IPS-20b (cell line): ENCODE results near the gene P2RX6.

ENCODE experiments used
- H3K27ac ChIP-seq: one replicate; pipeline ENCODE4 v1.5.1; 2013; ENCODE audit warnings: low read length
- H3K27me3 ChIP-seq: 2 replicates; pipeline ENCODE4 v1.6.1; 2013; ENCODE audit warnings: mild to moderate bottlenecking, low read length, inconsistent platforms; ENCODE audit not compliant: insufficient read depth
- H3K36me3 ChIP-seq: 2 replicates; pipeline ENCODE4 v1.6.1; 2013; ENCODE audit warnings: low read depth, mild to moderate bottlenecking, inconsistent platforms, low read length, moderate library complexity; ENCODE audit not compliant: insufficient read depth
- H3K4me1 ChIP-seq: 2 replicates; pipeline ENCODE4 v1.6.1; 2013; ENCODE audit warnings: mild to moderate bottlenecking, control low read depth, inconsistent platforms, low read length, moderate library complexity; ENCODE audit not compliant: insufficient read depth
- H3K4me3 ChIP-seq: 2 replicates; pipeline ENCODE4 v1.5.1; 2013; ENCODE audit warnings: mild to moderate bottlenecking, low read length, inconsistent platforms
- H3K9ac ChIP-seq: 2 replicates; pipeline ENCODE4 v1.6.1; 2013; ENCODE audit warnings: low read depth, mild to moderate bottlenecking, inconsistent platforms, low read length, moderate library complexity
- H3K9me3 ChIP-seq: 2 replicates; pipeline ENCODE4 v1.6.1; 2013; ENCODE audit warnings: mild to moderate bottlenecking, low read depth, low read length, inconsistent platforms; ENCODE audit not compliant: insufficient read depth

Gene P2RX6

DNA sequence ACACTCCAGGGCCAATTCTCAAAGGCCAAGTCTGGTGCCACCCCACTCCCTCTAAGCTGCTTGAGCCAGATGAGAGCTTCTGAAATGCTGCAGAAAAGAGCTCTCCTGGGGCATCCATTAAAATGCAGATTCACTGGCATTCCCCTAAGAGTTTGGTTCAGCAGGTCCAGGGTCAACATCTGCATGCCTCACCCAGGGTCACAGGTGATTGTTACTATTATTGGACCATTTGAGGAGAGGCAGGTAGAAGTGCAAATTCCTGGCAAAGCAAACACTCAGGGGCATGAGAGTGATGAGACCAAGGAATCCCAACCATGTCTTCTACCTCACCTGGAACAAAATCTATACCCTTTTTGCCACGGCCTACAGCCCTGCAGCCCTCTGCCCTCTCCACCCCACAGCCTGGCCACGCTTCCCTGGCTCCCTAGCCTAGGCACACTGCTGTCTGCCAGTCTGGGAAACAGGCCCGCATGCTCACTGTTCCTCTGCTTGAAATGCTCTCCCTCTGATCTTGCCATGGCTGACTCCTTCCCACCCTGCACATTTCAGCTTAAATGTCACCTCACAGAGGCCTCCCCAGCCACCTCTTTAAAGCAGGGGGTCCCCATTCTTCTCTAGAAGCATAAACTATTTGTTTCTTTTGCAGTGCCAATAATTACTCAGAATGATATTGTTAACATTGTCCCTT is 4.4 kb upstream of the P2RX6 start:
- H3K4me3 ChIP-seq = peak overlapping the region; percentile 38; the same call in 1 of the 2 replicates
- H3K27ac ChIP-seq = no peak overlapping the region
- H3K9ac ChIP-seq = no peak overlapping the region; the same call in 1 of the 2 replicates

DNA sequence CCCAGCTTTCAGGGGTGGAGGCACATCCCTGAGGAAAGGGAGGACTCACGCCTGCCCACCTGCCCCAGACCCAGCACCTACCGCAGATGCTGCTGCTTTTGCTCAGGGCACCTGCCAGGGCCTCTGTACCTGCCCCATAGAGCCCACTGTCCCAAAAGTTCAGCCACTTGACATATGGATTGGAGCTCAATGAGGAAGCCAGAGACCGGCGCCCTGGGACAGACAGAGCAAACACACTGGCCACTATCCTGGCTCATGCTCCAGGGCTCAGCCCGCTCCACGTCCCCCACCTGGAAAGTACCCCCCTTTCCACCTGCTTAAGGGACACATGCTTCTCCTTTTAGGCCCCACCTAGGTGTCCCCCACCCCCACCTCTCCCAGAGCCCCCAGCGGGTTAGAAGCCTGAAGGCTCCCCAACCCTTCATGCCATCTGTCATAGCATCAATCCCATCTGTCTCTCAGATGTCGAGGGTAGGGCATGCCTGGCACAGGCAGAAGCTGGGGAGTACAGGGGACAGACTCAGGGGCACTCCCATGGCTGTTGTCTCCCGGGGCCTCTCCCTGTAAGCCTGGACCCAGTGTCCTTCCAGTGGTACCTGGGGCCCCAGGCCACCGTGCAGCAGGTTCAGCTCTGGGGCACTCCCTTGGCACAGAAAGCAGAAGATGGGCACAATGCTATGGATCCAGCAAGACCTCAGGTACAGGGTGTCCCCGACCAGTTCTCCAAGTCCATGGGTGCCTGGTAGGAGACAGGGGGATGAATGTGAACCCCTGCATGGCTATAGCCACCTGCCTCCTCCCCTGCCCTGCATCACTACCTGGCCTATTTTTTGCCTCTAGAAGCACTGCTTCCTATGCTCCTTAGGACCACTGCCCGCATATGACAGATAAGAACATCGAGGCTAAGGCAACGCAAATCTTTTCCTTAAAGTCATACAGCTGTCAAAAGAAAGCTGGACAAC is 2.2 kb upstream of the P2RX6 start:
- Histone ChIP-seq H3K4me1 (peaks cover 21% of the 10 kb centered on the region), H3K27ac (no peak overlapping the region), H3K9ac (no peak overlapping the region), H3K36me3 (0 out of 2 replicates have a peak, but pooled peaks cover 3% of the 10 kb centered on the region), H3K4me3 (peak overlapping the region; percentile 79; the same call in 1 of the 2 replicates), H3K9me3 (no peaks in the 10 kb centered on the region), H3K27me3 (peaks cover 15% of the 10 kb centered on the region; the same call in 1 of the 2 replicates)

More for the DNA sequence above, 4.4 kb upstream of the P2RX6 start:
- Histone ChIP-seq H3K4me1 (peaks cover 21% of the 10 kb centered on the region), H3K27me3 (peaks cover 15% of the 10 kb centered on the region; the same call in 1 of the 2 replicates), H3K36me3 (0 out of 2 replicates have a peak, but pooled peaks cover 3% of the 10 kb centered on the region), H3K9me3 (no peaks in the 10 kb centered on the region)

DNA sequence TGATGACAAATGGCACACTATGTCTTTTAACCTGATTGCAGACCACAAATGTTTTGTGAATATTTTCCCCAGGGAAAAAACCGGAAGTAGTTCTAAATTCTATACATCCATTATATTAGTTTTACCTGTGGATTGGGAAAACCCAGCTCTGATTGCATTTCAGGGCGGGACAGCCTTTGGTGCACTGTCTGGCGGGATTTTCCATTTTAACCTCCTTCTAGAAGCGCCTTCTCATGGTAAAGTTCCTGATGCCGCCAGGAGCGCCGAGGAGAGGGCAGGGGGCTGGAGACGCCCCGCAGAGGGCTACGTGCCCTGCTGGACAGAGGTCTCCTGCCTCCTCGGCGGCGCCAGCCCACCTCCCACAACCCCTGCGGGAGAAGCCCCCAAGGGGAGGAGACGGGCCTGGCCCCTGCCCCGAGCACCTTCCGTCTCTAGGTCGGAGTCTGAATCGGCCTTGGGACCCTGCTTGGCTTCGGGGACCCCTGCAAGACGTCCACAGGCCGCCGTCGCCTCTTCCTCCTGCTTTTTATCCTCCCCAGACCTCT is 1.2 kb upstream of the P2RX6 start:
- H3K4me1 ChIP-seq = peaks cover 21% of the 10 kb centered on the region
- peak overlapping the region; percentile 79 for H3K4me3 ChIP-seq
- H3K27ac ChIP-seq = no peak overlapping the region
- peaks cover 15% of the 10 kb centered on the region; the same call in 1 of the 2 replicates for H3K27me3 ChIP-seq
- peak overlapping the region; percentile 69; the same call in 1 of the 2 replicates for H3K9ac ChIP-seq
- H3K36me3 ChIP-seq = no peaks in the 10 kb centered on the region
- no peaks in the 10 kb centered on the region for H3K9me3 ChIP-seq

DNA sequence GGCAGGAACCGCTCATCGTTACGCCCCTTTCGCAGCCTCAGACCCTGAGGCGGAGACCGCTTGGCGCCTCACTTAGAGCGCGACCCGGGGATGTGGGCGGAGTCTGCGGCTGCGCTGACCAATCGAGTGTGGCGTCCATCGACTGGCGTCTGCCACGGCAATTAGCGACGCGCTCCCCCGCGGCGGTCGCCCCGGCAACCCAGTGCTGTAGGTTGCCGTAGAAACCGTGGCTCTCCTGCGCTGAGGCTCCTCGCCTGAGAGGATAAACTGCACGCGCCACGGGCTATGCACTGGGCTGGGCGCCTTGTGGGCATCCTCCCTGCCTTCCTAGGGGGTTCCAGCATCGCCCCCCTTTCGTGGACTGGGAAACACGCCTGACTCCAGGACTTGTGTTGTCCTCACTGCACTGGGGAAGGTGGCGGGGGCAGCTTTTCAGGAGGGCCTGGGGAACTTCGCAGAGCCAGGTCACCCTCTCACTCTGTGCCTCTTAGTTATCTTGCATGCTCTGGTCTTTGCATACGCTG is 701 bp upstream of the P2RX6 start:
- no peak overlapping the region for H3K27ac ChIP-seq
- H3K27me3 ChIP-seq = peaks cover 15% of the 10 kb centered on the region; the same call in 1 of the 2 replicates
- H3K36me3 ChIP-seq = no peaks in the 10 kb centered on the region
- H3K4me1 ChIP-seq = peaks cover 21% of the 10 kb centered on the region
- no peaks in the 10 kb centered on the region for H3K9me3 ChIP-seq
- peak overlapping the region; percentile 69; the same call in 1 of the 2 replicates for H3K9ac ChIP-seq
- H3K4me3 ChIP-seq = peak overlapping the region; percentile 79

DNA sequence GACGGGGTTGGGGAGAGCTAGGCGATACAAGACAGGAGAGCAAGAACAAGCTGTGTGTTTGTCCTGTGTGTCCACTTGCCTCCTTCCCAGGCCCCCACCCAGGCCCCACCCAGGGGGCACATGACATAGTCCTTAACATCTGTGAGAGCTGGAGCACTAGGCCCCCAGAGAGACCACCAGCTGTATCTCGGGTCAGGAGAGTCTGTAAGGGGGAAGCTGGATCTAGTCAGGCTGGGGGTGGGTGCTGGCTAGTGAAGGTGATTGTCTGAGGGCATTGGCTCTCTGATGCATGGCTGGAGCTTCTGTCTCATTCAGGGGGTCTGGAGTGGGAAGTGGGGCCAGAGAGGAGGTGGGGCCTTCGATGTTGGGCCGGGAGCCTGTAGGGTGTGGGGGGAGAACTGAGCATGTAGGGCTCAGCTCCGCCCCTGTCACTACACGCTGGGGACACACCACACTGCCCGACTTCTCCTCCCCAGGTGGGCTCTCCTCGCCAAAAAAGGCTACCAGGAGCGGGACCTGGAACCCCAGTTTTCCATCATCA is 571 bp downstream of the P2RX6 start:
- Histone ChIP-seq H3K4me1 (peaks cover 14% of the 10 kb centered on the region; the same call in 1 of the 2 replicates), H3K36me3 (no peaks in the 10 kb centered on the region), H3K27ac (no peak overlapping the region), H3K9ac (no peak overlapping the region), H3K4me3 (no peak overlapping the region), H3K9me3 (no peaks in the 10 kb centered on the region), H3K27me3 (peaks cover 15% of the 10 kb centered on the region; the same call in 1 of the 2 replicates)

DNA sequence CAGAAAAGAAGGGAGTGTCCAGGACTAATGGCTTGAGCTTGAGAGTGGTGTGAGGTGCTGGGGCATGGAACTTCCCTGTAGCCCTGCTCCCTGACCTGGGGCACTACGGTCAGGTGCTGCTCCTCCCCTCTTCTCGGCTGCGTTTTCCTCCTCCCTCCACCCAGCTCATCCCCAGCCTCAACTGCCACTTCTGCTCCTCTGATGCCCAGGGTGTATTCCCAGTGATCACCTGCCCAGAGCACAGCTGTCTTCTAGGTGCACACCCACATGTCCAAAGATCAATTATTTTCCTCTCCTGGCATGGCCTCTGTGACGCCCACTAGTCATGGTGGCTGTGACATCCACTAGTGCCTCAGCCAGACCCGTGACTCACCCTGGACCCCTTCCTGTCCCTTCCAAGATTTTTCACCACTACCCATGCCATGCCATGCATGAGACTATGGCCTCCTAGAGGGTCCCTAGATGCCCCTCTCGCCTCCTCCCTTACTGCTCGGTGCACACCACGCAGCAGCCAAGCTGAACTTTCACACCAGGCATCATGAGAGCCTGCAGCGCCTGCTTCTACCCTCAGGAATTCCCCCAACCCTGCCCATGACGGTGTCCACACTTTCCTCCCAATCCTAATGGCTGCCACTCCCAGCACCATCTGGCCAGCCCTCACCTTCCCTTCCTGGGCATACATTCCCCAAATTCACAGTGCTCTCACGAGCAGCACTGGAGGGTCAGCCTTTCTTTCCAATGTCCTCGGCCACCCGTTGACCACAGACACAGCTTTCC is 1.9 kb downstream of the P2RX6 start:
- no peaks in the 10 kb centered on the region for H3K36me3 ChIP-seq
- no peak overlapping the region for H3K4me3 ChIP-seq
- H3K9me3 ChIP-seq = no peaks in the 10 kb centered on the region
- H3K27ac ChIP-seq = no peak overlapping the region
- H3K9ac ChIP-seq = no peak overlapping the region
- H3K4me1 ChIP-seq = peaks cover 14% of the 10 kb centered on the region; the same call in 1 of the 2 replicates
- H3K27me3 ChIP-seq = peaks cover 15% of the 10 kb centered on the region; the same call in 1 of the 2 replicates

DNA sequence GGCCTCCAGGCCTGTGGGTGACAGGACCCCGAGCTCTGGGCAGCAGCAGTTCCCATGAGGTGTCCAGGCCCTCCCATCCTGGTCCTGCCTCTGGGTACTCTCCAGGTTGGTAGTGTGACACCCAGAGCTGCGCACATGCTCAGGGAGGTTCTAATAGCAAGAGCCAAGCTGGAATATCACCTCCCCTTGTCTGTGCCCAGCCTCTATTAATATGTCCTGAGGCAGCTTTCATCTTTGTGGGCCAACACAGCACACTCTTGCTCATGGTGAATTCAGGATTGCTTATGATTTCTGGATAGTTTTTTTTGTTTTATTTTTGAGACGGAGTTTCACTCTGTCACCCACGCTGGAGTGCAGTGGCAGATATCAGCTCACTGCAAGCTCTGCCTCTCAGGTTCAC is 3.3 kb downstream of the P2RX6 start:
- Histone ChIP-seq H3K4me1 (peaks cover 12% of the 10 kb centered on the region; the same call in 1 of the 2 replicates), H3K36me3 (no peaks in the 10 kb centered on the region), H3K9me3 (no peaks in the 10 kb centered on the region), H3K4me3 (no peak overlapping the region), H3K27ac (no peak overlapping the region), H3K27me3 (peaks cover 10% of the 10 kb centered on the region; the same call in 1 of the 2 replicates), H3K9ac (no peak overlapping the region)

DNA sequence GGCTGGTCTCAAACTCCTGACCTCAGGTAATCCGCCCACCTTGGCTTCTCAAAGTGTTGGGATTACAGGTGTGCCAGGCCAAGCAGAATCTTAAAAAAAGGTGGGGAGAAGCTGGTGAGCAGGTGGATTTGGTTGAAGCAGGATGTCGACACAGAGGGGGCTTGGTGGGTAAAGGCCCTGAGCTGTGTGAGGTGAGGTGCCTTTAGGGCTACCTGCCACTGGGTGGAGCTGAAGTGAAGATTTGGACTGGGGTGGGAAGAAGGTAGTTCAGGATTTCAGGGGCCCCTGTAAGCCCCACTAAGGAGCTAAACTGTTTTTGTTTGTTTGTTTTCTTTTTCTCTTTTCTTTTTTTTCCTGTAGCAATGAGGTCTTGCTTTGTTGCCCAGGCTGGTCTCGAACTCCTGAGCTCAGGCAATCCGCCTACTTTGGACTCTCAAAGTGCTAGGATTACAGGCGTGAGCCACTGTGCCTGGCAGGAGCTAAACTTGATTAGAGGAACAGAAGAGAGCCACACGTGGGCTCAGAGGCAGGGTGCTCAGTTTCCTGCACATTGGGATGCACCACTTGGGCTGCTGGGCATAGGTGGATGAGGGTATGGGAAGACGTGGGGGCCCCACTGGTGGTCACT is 6.0 kb downstream of the P2RX6 start:
- H3K9ac ChIP-seq = no peak overlapping the region
- no peaks in the 10 kb centered on the region for H3K4me1 ChIP-seq
- no peaks in the 10 kb centered on the region for H3K36me3 ChIP-seq
- no peak overlapping the region for H3K27ac ChIP-seq
- no peaks in the 10 kb centered on the region for H3K9me3 ChIP-seq
- H3K4me3 ChIP-seq = no peak overlapping the region
- H3K27me3 ChIP-seq = no peaks in the 10 kb centered on the region

DNA sequence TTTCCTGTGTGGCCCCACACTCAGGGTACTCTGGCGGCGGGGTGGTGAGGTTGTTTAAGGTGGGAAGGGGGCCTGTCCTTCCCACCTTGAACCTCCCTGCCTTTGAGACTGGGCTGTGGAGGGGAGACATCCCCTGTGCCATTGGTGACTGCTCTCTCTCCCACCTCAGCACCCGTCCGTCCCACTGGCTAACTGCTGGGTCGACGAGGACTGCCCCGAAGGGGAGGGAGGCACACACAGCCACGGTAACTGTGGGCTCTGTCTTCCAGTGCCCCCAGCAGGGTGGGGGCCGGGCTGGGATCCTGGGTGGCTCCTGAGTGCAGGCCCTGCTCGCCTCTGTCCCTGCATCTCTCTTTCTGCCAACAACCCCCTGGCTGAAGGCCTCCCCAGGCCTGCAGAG is 7.5 kb downstream of the P2RX6 start:
- no peak overlapping the region for H3K27ac ChIP-seq
- H3K27me3 ChIP-seq = no peaks in the 10 kb centered on the region
- H3K9ac ChIP-seq = no peak overlapping the region
- H3K4me1 ChIP-seq = no peaks in the 10 kb centered on the region
- H3K9me3 ChIP-seq = no peaks in the 10 kb centered on the region
- H3K4me3 ChIP-seq = no peak overlapping the region
- H3K36me3 ChIP-seq = no peaks in the 10 kb centered on the region

DNA sequence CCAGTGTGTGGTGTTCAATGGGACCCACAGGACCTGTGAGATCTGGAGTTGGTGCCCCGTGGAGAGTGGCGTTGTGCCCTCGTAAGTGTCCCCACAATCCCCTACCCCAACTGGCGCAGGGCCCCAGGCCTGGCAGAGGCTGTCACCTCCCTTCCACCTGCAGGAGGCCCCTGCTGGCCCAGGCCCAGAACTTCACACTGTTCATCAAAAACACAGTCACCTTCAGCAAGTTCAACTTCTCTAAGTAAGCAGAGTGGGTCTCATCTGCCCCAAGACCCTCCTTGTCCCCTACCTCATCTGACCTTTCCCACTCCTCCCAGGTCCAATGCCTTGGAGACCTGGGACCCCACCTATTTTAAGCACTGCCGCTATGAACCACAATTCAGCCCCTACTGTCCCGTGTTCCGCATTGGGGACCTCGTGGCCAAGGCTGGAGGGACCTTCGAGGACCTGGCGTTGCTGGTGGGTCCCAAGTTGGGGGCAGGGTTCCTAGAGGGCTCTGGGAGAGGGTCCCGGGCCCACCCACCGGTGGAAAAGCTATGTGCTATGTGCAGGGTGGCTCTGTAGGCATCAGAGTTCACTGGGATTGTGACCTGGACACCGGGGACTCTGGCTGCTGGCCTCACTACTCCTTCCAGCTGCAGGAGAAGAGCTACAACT is 8.1 kb downstream of the P2RX6 start:
- Histone ChIP-seq H3K9me3 (no peaks in the 10 kb centered on the region), H3K27me3 (no peaks in the 10 kb centered on the region), H3K36me3 (no peaks in the 10 kb centered on the region), H3K9ac (no peak overlapping the region), H3K4me1 (no peaks in the 10 kb centered on the region), H3K4me3 (no peak overlapping the region), H3K27ac (no peak overlapping the region)
